Glutamatergic neuron (in vitro differentiated cells): ENCODE data around the gene MRC2. TPM values are rescaled to one million over a fixed set of nuclear protein-coding genes. Genes with fewer than 3 reads are reported as not detected.
"Not testable (repeated sequence)": the region's sequence is repeated elsewhere in the genome, so short reads cannot be mapped to it uniquely, and the experiment has no call there.

Source experiments
- DNase-seq: peaks from one replicate; pipeline ENCODE4 v3.0.0; 2022
- H3K27ac Mint-ChIP-seq: one replicate; pipeline ENCODE4 v1.8.0; 2020; ENCODE audit warnings: mild to moderate bottlenecking, mixed read lengths, inconsistent platforms; ENCODE audit not compliant: unreplicated experiment
- H3K27me3 Mint-ChIP-seq: one replicate; pipeline ENCODE4 v1.8.0; 2020; ENCODE audit warnings: mild to moderate bottlenecking, moderate library complexity, mixed read lengths, inconsistent platforms; ENCODE audit not compliant: unreplicated experiment
- H3K36me3 Mint-ChIP-seq: one replicate; pipeline ENCODE4 v1.8.0; 2020; ENCODE audit warnings: mild to moderate bottlenecking, mixed read lengths, inconsistent platforms; ENCODE audit not compliant: unreplicated experiment
- H3K4me1 Mint-ChIP-seq: one replicate; pipeline ENCODE4 v1.8.0; 2020; ENCODE audit warnings: mild to moderate bottlenecking, low read depth, mixed read lengths, inconsistent platforms; ENCODE audit not compliant: unreplicated experiment
- H3K4me3 Mint-ChIP-seq: one replicate; pipeline ENCODE4 v1.8.0; 2020; ENCODE audit warnings: mild to moderate bottlenecking, mixed read lengths, inconsistent platforms; ENCODE audit not compliant: unreplicated experiment
- H3K9me3 Mint-ChIP-seq: one replicate; pipeline ENCODE4 v1.8.0; 2020; ENCODE audit warnings: mild to moderate bottlenecking, moderate library complexity, mixed read lengths, inconsistent platforms; ENCODE audit not compliant: unreplicated experiment
- CTCF ChIP-seq: fragments of 200-600 bp; sonication (generic); IDR thresholded peaks from one replicate; pipeline ENCODE4 v1.5.0; 2021; ENCODE audit not compliant: partially characterized antibody, unreplicated experiment
- total RNA-seq: library from RNA; stranded (reverse); fragmentation: NEBNext Ultra II Directional; extraction: Animal tissue kit (Norgen Biotek cat#: 25700); gene quantifications from one replicate; pipeline ENCODE4 v1.2.1, GENCODE V29; 2021; ENCODE audit not compliant: unreplicated experiment

MRC2 gene
- total RNA-seq, 1 donor from 2014 or later: 24.0 TPM

- Mint-ChIP-seq H3K4me3 (no peak overlapping the region), H3K4me1 (peaks cover 1% of the 10 kb centered on the region), H3K36me3 (no peaks in the 10 kb centered on the region), H3K27ac (peak overlapping the region; percentile 17), H3K9me3 (peaks cover 2% of the 10 kb centered on the region), H3K27me3 (peaks cover 8% of the 10 kb centered on the region)
- no peak for DNase-seq
- TF ChIP-seq CTCF: no peak
Observed at GRCh38 chr17:62688398-62689160, 61.1 kb downstream of the MRC2 start.

DNA sequence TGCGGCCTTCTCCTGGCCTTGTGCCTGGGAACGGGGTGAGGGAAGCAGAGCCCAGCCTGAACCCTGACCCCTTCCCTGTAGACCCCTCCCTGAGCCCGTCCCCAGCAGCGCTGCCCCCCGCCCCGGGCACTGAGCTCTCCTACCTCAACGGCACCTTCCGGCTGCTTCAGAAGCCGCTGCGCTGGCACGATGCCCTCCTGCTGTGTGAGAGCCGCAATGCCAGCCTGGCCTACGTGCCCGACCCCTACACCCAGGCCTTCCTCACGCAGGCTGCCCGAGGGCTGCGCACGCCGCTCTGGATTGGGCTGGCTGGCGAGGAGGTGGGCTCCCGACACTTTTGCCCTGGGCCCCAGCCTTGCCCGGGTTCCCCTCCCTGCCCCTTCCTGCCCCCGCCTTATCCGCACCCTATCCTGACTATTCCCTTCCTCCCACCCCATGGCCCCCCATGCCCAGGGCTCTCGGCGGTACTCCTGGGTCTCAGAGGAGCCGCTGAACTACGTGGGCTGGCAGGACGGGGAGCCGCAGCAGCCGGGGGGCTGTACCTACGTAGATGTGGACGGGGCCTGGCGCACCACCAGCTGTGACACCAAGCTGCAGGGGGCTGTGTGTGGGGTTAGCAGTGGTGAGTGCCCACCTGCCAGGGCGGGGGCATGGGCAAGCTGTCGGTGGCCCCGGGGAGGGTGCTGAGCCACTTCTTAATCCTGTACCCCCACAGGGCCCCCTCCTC, 62.1 kb downstream of the MRC2 start:
- Mint-ChIP-seq H3K27ac (no peak overlapping the region), H3K9me3 (peaks cover 6% of the 10 kb centered on the region), H3K27me3 (peaks cover 9% of the 10 kb centered on the region), H3K36me3 (no peaks in the 10 kb centered on the region), H3K4me3 (no peak overlapping the region), H3K4me1 (peaks cover 12% of the 10 kb centered on the region)
- TF ChIP-seq CTCF: no peak
- DNase-seq: no peak

DNA sequence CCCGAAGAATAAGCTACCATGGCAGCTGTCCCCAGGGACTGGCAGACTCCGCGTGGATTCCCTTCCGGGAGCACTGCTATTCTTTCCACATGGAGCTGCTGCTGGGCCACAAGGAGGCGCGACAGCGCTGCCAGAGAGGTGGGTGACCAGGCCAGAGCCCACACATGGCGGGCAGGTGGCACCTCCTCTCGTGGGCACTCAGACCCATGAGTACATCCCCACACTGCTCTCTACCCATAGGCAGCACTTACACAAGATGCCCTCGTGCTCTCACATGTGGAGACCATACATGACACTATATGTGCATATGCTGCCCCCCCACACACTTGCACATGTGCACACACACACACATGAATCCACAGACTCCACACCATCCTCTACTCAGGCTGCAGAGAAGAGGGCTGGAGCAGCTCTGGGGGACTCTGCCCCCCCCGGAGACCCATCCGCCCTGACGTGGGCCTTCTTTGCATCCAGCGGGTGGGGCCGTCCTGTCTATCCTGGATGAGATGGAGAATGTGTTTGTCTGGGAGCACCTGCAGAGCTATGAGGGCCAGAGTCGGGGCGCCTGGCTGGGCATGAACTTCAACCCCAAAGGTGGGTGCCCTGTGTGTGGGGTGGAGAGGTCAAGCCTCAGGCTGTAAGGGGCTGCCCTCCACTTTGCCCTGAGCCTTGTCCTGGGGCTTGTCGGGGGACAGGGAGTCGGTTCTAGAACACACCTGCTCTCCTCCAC, 62.9 kb downstream of the MRC2 start:
- Mint-ChIP-seq H3K9me3 (peaks cover 6% of the 10 kb centered on the region), H3K27me3 (peaks cover 9% of the 10 kb centered on the region), H3K36me3 (no peaks in the 10 kb centered on the region), H3K27ac (no peak overlapping the region), H3K4me1 (peaks cover 15% of the 10 kb centered on the region), H3K4me3 (no peak overlapping the region)
- no peak for TF ChIP-seq CTCF
- DNase-seq: no peak

GRCh38 chr17:62691589-62691915, 64.1 kb downstream of the MRC2 start:
- DNase-seq, H3K9me3 Mint-ChIP-seq, H3K4me3 Mint-ChIP-seq, H3K27me3 Mint-ChIP-seq, H3K27ac Mint-ChIP-seq, H3K36me3 Mint-ChIP-seq: not testable (repeated sequence)
- peaks cover 15% of the 10 kb centered on the region for H3K4me1 Mint-ChIP-seq

DNA sequence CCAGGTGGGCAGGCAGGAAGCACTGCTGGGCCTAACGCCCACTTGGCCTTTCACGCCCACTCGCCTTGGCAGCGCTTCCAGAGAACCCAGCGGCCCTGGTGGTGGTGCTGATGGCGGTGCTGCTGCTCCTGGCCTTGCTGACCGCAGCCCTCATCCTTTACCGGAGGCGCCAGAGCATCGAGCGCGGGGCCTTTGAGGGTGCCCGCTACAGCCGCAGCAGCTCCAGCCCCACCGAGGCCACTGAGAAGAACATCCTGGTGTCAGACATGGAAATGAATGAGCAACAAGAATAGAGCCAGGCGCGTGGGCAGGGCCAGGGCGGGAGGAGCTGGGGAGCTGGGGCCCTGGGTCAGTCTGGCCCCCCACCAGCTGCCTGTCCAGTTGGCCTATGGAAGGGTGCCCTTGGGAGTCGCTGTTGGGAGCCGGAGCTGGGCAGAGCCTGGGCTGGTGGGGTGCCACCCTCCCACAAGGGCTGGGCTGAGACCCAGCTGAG, 64.7 kb downstream of the MRC2 start:
- H3K27ac Mint-ChIP-seq: no peak overlapping the region
- TF ChIP-seq CTCF: no peak
- H3K36me3 Mint-ChIP-seq: no peaks in the 10 kb centered on the region
- H3K27me3 Mint-ChIP-seq: peaks cover 7% of the 10 kb centered on the region
- H3K4me1 Mint-ChIP-seq: peaks cover 15% of the 10 kb centered on the region
- H3K9me3 Mint-ChIP-seq: peaks cover 8% of the 10 kb centered on the region
- DNase-seq: no peak
- H3K4me3 Mint-ChIP-seq: no peak overlapping the region
